CD4-positive, alpha-beta T cell treated with Interferon alpha-2 for 1 hour (primary cell): ENCODE measurements around the gene FBXO34.
"Not testable (repeated sequence)": the region's sequence is repeated elsewhere in the genome, so short reads cannot be mapped to it uniquely, and the experiment has no call there.

ENCODE experiments used
- DNase-seq, 2 donors: peaks; one replicate each; pipeline ENCODE4 v3.0.0-alpha.2; 2020 to 2022

Gene FBXO34

GRCh38 chr14:55274146-55274545 is 2.9 kb downstream of the FBXO34 start:
- DNase-seq = no peak

GRCh38 chr14:55274751-55275150 is 3.5 kb downstream of the FBXO34 start:
- no peak for DNase-seq

GRCh38 chr14:55276736-55277135 is 5.5 kb downstream of the FBXO34 start:
- no peak for DNase-seq

GRCh38 chr14:55277972-55278740 is 6.9 kb downstream of the FBXO34 start:
- peak; percentile 13 to 19 for DNase-seq

GRCh38 chr14:55279384-55279783 is 8.2 kb downstream of the FBXO34 start:
- no peak for DNase-seq

- DNase-seq = no peak
Measured at GRCh38 chr14:55281316-55281839, 10.2 kb downstream of the FBXO34 start.

GRCh38 chr14:55285048-55285652 is 13.9 kb downstream of the FBXO34 start:
- no peak for DNase-seq

GRCh38 chr14:55288439-55288838 is 17.2 kb downstream of the FBXO34 start:
- no peak for DNase-seq

- no peak for DNase-seq
Measured at GRCh38 chr14:55291480-55292081, 20.4 kb downstream of the FBXO34 start.

- DNase-seq = peak in 1 of 2 donors; percentile 25
Measured at GRCh38 chr14:55294603-55295002, 23.4 kb downstream of the FBXO34 start.

- peak; percentile 20 to 63 for DNase-seq
Measured at GRCh38 chr14:55297611-55298499, 26.6 kb downstream of the FBXO34 start.

- DNase-seq = no peak
Measured at GRCh38 chr14:55298500-55298822, 27.2 kb downstream of the FBXO34 start.

GRCh38 chr14:55301437-55302121 is 30.4 kb downstream of the FBXO34 start:
- no peak for DNase-seq

GRCh38 chr14:55302367-55303124 is 31.3 kb downstream of the FBXO34 start:
- no peak for DNase-seq

GRCh38 chr14:55303125-55303499 is 31.9 kb downstream of the FBXO34 start:
- DNase-seq = no peak

GRCh38 chr14:55303691-55304145 is 32.5 kb downstream of the FBXO34 start:
- DNase-seq = no peak

GRCh38 chr14:55306938-55307589 is 35.8 kb downstream of the FBXO34 start:
- DNase-seq = no peak

GRCh38 chr14:55309154-55309553 is 37.9 kb downstream of the FBXO34 start:
- no peak for DNase-seq

GRCh38 chr14:55309761-55310365 is 38.6 kb downstream of the FBXO34 start:
- no peak for DNase-seq

GRCh38 chr14:55312379-55313030 is 41.3 kb downstream of the FBXO34 start:
- not testable (repeated sequence) for DNase-seq
